Transverse colon (tissue), 4 donors: ENCODE measurements around the gene MKNK1.

Source experiments
- CTCF ChIP-seq, 5 experiments: fragments of 200-600 bp in 3 of 5; fragments of 450-650 bp in 2 of 5; sonication (generic) in 3 of 5; IDR thresholded peaks; 1 replicate in 2 of 5; 2 replicates in 3 of 5; pipeline ENCODE4 v1.5.1; 2016 to 2017; ENCODE audit warnings: antibody characterized with exemption in 5 of 5, inconsistent platforms in 3 of 5, mild to moderate bottlenecking in 2 of 5, moderate library complexity in 1 of 5
- EP300 ChIP-seq: sonication (generic); formaldehyde crosslinking; IDR thresholded peaks from one replicate; pipeline ENCODE4 v1.6.1; 2017; ENCODE audit warnings: antibody characterized with exemption, low read depth
- POLR2A ChIP-seq: fragments of 450-650 bp; IDR thresholded peaks from one replicate; pipeline ENCODE4 v1.6.1; 2016; ENCODE audit warnings: antibody characterized with exemption, mild to moderate bottlenecking, moderate library complexity
- POLR2AphosphoS5 ChIP-seq, 3 donors: sonication (generic); formaldehyde crosslinking; IDR thresholded peaks; one replicate each; pipeline ENCODE4 v1.6.1; 2016; ENCODE audit warnings: antibody characterized with exemption in 3 of 3

GRCh38 chr1:46515576-46515975 lies 88.5 kb downstream of the MKNK1 start:
- no peak for TF ChIP-seq CTCF (IDR thresholded peaks at IDR 0.05)
- no peak for TF ChIP-seq EP300
- TF ChIP-seq POLR2AphosphoS5 (IDR thresholded peaks at IDR 0.05) = no peak
- no peak for TF ChIP-seq POLR2A
